GM21515 (cell line): ENCODE results near the gene MESP2.

Experiments used
- ATAC-seq: cut with Tn5 transposase; IDR thresholded peaks from one replicate; pipeline ENCODE4 v1.9.1; 2021; ENCODE audit not compliant: unreplicated experiment

Gene MESP2, protein sequence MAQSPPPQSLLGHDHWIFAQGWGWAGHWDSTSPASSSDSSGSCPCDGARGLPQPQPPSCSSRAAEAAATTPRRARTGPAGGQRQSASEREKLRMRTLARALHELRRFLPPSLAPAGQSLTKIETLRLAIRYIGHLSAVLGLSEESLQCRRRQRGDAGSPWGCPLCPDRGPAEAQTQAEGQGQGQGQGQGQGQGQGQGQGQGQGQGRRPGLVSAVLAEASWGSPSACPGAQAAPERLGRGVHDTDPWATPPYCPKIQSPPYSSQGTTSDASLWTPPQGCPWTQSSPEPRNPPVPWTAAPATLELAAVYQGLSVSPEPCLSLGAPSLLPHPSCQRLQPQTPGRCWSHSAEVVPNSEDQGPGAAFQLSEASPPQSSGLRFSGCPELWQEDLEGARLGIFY

DNA sequence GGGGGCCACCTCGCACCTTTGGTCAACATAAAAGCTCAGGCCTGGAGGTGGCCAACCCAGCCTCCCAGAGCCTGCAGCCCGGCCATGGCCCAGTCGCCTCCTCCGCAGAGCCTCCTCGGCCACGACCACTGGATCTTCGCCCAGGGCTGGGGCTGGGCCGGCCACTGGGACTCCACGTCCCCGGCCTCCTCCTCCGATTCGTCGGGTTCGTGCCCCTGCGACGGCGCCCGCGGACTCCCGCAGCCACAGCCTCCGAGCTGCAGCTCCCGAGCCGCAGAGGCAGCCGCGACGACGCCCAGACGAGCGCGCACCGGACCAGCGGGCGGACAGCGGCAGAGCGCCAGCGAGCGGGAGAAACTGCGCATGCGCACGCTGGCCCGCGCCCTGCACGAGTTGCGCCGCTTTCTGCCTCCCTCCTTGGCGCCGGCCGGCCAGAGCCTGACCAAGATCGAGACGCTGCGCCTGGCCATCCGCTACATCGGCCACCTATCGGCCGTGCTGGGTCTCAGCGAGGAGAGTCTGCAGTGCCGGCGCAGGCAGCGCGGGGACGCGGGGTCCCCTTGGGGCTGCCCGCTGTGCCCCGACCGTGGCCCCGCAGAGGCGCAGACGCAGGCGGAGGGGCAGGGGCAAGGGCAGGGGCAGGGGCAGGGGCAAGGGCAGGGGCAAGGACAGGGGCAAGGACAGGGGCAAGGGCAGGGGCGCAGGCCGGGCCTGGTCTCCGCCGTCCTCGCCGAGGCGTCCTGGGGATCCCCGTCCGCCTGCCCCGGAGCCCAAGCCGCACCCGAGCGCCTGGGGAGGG lies at the start of gene MESP2:
Gene MESP2, plus strand, starts transcription at position 59 of the 799 bp plus-strand sequence. Its CDS starts 26 bp downstream, at position 85.
- ATAC-seq, result no peak

DNA sequence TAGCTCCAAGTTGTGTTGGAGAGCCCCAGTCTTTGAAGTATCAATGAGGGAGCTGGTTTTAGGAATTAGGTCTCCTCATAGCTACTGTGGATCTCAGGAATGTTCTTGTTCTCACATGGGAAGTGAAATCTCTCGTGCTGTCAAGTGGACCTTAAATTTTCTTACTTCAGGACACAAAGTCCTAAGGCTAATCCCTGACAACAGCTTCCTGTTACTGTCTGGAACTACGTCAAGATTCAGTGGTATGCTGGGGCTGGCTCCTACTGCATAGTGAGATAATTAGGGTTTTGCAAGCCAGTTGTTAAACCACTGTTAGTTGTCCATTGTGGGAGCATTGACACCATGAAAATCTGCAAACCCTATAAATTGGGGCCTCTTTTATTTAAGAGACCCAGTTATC lies 47.9 kb upstream of the MESP2 start:
- no peak for ATAC-seq

DNA sequence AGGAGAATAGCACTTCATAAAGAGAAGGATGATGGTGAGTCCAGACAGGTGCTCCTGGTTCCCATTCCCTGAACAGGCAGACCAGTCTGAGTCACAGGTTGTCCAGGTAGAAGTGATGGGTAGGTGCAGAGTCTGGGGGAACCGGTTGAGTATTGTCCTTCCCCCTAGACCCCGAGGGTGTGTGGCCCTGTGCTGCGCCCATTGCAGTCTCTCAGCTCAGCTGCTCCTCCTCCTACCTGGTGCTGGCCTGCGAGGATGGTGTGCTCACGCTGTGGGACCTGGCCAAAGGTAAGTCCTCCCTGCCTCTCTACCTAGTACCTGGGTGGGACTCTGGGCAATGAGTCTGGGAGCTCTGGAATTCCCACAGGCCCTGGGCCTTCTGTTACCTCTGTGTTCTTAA lies 44.9 kb upstream of the MESP2 start:
- no peak for ATAC-seq

DNA sequence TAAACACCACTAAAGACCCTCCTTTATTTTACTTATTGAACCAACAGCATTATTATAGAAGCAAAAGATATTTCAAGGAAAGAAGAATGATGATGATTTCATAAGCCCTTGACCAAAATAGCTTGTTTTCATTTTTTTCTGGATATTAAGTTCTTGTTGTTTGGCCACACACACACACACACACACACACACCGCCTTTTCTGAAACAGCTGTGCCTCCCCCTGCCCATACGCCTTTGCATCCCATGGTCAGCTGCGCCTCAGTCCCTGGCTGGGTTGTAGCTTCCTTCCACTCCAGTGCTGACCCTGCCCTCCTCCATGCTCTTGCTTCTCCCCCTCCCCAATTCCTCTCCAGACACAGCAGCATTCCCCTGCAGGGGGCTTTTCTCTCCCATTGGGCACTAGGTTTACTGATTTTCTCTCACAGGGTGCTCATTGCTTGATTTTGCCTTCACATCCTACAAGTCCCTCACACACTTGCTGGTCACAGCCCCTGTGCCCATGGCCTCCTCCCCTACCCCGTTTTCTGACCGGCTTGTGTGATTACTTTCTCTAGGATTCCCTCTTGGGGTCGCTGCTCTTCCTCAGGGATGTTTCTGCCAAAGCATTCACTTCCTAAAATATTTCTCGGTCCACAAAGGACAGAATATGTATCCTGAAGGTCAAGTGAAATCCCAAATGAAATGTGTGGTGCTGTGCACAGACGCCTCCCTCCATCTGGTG lies 43.5 kb upstream of the MESP2 start:
- no peak for ATAC-seq

DNA sequence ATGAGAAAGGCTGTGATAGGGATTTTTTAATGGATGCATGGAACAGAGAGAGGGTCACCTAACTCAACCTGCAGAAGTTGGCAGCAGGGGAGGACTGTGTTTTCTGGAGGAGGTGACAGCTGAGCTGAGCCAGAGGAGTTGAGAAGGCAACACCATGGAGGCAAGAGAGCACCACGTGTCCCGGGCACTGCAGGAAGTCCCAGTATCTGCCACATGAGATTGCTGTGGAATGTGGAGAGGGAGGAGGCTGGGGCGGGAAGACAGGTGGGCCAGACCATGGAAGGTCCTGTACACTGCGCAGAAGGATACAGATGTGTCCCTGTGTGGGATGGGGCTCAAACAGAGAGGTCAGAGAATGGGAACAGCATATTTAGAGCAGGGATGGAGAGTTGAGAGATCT lies 40.4 kb upstream of the MESP2 start:
- ATAC-seq, result no peak

DNA sequence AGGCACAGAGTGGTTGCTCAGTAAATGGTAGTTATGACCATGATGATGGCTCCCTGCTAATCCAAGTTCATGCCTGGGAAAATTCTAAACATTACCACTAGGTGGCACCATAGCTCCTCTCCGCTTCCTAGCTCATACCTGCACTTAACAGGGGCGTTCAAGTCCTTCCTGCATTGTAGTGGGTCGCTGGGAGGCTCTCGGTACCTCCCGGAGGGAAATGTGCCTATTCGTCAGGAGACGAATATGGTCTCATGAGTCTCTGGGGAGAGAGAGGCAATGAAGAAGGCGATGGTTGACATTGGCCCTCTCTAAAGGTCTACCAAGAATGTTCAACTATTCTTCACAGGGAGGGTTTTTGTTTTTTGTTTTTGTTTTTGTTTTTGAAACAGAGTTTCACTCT lies 36.0 kb upstream of the MESP2 start:
- ATAC-seq, result peak; percentile 79

DNA sequence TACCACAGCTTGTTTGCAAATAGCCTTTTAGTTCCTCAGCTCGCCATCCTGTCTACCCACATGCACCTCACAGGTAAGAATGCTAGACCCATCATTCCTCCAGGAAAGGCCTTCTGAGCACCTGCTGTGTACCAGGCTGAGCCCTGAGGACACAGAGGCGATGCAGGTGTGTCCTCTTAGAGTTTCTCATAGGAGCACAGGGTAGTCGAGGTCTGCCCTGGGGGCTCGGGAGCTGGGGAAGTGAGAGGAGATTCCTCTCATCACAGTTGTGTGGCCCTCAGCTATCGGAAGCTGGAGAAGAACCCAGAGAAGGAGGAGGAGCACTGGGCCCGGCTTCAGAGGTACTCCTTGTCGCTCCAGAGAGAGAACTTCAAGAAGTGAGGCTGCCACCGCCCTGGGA lies 33.1 kb upstream of the MESP2 start:
- ATAC-seq, result no peak

DNA sequence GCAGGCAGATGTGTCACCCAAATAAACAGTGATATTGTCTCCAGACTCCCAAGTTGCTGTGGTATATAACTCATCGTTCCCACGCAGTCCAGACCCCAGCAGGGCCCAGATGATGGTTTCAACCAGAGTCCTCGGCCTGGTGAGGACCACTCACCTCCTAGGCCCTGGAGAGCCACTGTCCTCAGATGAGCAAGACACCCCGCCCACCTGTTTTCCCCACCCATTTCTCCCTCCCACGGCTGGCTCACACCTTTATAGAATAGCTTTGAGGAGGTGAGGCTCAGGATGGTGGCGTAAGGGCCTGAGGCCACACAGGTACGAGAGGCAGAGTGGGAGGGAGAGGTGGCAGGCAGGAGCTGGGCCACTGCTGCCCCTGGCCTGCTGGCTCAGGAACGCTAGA lies 32.5 kb upstream of the MESP2 start:
- no peak for ATAC-seq

DNA sequence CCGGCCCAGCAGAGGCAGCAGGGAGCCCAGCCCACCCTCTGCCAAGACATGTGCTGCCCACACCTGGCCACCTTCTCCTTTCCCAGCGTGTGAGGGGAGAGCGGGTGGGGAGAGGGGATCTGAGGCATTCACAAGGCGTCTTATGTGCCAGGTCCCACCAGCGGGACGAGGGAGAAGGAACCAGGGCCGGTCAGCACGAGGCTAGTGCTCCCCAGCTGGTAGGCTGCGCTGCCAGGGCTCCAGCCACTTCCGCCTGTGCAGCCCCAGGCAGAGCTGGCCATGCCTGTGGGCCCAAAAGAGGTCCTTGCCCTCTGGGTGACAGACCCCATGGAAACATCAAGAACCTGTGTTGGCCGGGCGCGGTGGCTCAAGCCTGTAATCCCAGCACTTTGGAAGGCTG lies 31.0 kb upstream of the MESP2 start:
- ATAC-seq, result no peak

DNA sequence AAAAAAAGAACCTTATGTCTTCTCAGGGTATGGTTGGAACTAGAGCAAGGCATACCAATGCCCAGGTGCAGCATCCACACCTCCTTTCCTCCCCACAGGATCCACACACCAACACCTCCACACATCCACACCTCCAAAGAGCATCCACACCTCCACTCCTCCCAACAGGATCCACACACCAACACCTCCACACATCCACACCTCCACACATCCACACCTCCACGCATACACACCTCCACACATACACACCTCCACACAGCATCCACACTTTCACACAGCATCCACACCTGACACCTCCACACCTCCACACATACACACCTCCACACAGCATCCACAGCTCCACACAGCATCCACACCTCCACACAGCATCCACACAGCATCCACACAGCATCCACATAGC lies 30.4 kb upstream of the MESP2 start:
- no peak for ATAC-seq

DNA sequence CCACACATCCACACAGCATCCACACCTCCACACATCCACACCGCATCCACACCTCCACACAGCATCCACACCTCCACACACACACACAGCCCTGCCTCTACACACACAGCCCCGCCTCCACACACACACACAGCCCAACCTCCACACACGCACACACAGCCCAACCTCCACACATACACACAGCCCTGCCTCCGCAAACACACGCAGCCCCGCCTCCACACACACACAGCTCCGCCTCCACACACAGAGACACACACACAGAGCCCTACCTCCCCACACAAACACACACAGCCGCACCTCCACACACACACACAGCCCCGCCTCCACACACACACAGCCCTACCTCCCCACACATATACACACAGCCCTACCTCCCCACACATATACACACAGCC lies 29.7 kb upstream of the MESP2 start:
- ATAC-seq, result no peak

DNA sequence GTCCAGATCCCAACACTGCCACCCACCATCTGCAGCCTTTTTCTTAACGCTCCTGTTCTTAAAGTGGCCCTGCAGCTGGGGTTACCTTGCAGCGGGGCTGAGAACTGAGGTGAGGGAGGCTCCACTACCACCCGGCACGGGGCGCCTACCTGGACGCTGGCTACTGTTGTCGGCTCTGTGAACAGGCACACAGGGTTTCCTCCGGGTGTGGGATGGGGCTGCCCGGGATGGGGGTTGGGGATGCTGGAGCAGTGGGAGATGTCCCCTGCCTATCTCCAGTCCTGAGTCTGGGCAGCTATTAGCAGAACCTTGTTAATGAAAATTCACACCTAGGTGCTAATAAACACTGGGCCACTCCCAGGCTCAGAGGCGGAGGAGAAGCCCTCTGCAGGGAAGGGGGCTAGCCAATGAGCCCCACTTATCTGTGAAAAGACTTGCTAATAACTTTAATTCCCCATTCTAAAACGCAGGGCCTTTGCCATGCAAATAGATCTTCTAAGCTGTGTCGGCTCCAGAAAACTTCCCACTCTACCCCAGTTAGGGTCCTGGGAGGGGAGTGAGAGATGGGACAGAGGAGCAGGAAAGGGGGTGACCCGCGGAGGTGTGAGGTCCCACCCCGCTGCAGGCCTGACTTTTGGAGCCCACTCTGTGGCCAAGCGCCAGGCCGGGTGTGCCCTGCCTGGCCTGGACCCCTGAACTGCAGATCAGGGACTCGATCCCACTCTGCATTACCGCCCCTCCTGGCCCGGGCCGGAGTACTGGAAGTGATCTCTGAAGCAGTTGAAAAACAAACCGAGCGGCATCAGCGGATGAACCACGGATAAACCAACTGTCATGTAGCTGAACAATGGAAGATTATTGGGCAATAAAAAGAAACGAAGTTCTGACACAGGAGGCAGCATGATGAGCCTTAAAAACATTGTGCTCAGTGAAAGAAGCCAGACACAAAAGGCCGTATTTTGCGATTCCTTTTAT lies 28.1 kb upstream of the MESP2 start:
- ATAC-seq, result no peak

DNA sequence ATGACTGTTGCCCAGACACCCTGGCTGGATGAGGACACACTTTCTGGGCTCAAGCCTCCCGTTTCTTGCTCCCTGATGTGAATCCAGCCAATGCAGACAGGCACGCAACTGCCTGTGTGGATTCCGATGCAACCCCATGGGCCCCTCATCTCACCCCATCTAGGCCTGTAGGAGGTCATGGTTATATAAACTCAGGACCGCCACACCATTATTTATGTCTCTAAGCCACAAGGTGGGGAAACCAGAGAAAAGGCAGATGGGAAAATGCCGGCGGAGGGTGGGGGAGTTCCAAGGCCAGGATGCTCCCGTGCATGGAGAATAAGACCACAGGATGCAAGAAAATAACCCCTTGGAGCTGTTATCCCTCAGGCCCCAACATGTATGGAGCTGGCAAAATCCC lies 27.1 kb upstream of the MESP2 start:
- no peak for ATAC-seq

DNA sequence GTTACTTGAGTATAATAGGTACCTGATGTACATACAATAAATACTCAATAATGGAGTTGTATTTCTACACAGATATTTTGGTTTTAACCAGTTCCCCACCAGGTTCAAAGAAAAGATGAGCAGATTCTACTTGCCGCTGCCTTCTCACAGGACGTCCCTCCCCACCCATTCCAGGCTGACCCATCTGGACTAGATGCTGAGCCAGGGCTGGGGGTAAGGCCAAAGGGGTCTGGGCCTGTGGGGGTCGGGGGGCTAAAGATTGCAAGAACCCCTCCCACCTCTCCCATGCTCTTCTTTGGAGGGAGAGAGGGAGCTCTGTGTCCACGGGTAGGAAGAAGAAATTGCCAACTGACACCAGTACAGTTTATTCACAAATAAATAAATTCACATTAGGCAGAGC lies 26.6 kb upstream of the MESP2 start:
- no peak for ATAC-seq

DNA sequence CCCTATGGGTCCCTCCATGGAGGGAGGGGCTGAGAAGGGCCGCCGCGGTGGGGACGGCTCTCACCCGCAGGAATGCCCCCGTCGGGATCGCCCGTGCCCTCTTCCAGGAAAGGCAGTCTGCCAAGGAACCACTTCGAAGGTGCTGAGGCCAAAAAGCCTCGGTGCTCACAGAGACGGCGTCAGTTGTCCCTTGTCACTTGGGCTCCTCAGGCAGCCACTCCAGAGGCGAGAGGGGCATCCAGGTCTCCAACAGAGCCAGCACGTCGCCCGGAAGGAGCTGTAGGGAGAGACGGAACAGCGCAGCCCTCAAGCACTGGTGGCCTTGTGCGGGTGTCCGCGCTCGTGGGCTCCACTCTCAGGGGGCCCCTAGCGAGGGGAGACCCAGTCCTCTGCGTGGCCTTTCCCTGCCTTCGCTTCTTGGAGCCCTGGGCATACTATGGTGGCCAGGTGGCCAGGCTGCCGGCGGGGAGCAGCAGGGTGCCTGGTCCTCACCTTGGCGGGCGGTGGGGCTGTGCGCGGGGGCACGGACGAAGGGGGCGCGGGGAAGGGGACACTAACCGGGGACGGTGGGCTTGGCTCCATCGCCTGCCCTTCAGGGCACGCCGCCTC lies 26.1 kb upstream of the MESP2 start:
- peak; percentile 4 for ATAC-seq

DNA sequence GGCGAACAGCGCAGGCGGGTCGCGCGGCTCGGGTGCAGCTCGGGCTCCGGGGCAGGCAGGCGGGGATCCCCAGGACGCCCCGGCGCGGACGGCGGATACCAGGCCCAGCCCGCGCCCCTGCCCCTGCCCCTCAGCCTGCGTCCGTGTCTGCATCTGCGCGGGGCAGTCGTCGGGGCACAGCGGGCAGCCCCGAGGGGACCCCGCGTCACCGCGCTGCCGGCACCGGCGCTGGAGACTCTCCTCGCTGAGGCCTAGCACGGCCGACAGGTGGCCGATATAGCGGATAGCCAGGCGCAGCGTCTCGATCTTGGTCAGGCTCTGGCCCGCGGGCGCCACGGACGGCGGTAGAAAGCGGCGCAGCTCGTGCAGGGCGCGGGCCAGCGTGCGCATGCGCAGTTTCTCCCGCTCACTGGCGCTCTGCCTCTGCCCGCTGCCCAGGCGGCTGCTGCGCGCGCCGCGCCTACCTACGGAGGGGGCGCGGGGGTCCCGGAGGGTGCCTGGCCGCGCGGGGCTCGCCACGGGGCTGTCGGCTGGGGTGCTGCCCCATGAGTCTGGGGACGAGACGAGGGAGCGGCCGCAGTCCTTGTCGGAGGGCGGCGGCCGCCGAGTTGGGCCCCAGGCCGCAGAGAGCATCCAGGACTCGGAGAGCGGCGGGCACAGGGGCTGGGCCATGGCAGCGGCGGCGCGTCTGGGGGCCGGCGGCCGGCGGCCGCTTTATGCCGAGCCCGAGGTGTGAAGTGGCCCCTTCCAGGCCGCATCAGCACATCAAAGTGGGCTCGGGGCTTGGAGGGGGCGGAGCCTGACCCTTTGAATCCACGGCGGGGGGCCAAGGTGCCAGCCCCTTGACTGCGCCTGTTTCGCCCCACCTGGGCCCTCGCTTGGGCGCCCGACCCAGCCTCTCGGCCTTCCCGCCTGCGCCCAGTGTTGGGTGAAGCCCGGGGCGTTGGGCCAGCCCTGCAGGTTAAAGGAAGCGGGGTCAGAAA lies 25.3 kb upstream of the MESP2 start, which contains the start of gene MESP1:
Gene MESP1, minus strand, starts transcription at position 690 of the 983 bp plus-strand sequence. Its CDS starts 18 bp downstream, at position 672.
- peak; percentile 94 for ATAC-seq

DNA sequence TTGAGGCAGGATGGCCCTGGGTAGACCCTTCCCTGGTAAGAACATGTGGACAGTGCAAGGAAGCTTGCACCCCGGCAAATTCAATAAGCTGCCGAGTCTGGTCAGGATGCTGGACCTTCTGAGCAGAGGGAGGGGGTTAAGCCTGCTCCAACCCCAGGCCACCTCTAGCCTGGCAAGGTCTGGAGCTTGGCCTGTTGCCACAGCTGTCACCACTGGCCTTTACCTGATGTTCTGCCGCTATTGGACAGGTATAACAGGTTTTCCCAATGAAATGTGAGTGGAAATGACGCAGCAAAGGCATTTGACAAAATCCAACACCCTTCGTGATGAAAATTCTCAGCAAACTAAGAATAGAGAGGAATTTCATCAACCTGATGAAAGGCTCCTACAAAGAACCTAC lies 24.4 kb upstream of the MESP2 start:
- no peak for ATAC-seq

DNA sequence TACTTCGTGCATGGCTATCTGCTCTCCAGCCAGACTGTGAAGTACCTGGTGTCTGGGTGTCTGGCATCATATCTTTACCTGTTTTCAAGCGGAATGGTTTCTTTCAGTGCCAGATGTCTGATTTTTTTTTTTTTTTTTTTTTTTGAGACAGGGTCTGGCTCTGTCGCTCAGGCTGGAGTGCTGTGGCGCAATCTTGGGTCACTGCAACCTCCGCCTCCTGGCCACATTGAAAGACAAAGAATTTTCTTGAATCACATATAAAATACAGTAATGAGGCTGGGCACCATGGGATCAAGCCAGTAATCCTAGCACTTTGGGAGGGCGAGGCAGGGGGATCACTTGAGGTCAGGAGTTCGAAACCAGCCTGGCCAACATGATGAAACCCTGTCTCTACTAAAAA lies 22.3 kb upstream of the MESP2 start:
- ATAC-seq, result no peak
